SK-N-SH (cell line): ENCODE data around the gene C20orf204.

Source experiments
- FOXJ3 ChIP-seq: sonication (generic); formaldehyde crosslinking; IDR thresholded peaks from 2 replicates; pipeline ENCODE4 v1.5.1; 2020; ENCODE audit warnings: mild to moderate bottlenecking, missing genetic modification reagents
- GABPA ChIP-seq: IDR thresholded peaks from 2 replicates; pipeline ENCODE4 v1.4.0; 2012; ENCODE audit warnings: low read depth, mild to moderate bottlenecking
- TF ChIP-seq, protein P1 (sequence below): fragments of 200-600 bp; sonication (generic); IDR thresholded peaks from 2 replicates; pipeline ENCODE4 v1.6.1; 2017; ENCODE audit warnings: antibody characterized with exemption, mild to moderate bottlenecking, moderate library complexity
- TF ChIP-seq, protein P2 (sequence below): IDR thresholded peaks from 2 replicates; pipeline ENCODE4 v1.4.0; 2012; ENCODE audit warnings: low read depth, borderline replicate concordance
- TF ChIP-seq, protein P3 (sequence below): IDR thresholded peaks from 2 replicates; pipeline ENCODE4 v1.6.1; 2012; ENCODE audit warnings: mild to moderate bottlenecking, low read depth, low read length, moderate library complexity

DNA sequence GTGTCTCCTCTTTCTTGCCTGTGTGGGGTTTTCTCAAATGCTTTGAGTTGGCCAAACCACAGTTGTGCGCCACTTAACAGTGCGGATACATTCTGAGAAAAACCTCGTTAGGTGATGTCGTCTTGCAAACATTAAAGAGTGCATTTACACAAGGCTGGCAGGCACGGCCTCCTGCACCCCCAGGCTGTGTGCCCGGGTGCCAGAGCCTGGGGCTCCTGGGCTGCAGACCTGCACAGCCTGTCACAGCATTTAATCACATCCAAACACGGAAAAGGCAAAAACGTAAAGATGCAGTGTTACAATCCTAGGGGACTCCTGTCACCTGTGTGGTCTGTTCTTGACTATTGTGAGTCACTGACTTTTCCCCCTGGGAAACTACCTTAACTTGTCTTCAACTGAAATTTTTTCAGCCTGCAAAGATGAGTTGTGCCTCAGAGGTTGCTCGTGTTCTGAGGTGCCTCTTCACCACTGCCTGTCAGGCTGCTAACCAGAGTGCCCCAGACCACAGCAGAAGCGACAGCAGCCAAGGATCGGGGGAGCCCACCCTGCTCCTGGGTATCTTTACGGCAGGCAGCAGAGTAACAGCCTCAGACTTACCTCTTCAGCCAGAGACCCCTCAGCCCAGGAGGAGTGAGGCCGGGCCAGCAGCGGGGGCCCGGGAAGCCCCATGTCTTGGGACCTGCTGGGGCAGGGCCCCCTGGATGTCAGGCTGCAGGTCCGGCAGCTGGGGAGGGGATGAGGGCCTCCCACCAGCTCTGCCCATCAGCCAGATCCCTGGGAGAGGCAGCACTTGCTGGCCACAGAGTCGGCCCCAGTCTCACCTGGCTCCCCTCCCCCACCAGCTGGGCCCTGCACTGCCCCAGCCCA, 683 bp upstream of the C20orf204 start:
- TF ChIP-seq FOXJ3 (no peak), GABPA (no peak)
- TF ChIP-seq, protein P1, sequence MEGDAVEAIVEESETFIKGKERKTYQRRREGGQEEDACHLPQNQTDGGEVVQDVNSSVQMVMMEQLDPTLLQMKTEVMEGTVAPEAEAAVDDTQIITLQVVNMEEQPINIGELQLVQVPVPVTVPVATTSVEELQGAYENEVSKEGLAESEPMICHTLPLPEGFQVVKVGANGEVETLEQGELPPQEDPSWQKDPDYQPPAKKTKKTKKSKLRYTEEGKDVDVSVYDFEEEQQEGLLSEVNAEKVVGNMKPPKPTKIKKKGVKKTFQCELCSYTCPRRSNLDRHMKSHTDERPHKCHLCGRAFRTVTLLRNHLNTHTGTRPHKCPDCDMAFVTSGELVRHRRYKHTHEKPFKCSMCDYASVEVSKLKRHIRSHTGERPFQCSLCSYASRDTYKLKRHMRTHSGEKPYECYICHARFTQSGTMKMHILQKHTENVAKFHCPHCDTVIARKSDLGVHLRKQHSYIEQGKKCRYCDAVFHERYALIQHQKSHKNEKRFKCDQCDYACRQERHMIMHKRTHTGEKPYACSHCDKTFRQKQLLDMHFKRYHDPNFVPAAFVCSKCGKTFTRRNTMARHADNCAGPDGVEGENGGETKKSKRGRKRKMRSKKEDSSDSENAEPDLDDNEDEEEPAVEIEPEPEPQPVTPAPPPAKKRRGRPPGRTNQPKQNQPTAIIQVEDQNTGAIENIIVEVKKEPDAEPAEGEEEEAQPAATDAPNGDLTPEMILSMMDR: no peak
- TF ChIP-seq, protein P2, sequence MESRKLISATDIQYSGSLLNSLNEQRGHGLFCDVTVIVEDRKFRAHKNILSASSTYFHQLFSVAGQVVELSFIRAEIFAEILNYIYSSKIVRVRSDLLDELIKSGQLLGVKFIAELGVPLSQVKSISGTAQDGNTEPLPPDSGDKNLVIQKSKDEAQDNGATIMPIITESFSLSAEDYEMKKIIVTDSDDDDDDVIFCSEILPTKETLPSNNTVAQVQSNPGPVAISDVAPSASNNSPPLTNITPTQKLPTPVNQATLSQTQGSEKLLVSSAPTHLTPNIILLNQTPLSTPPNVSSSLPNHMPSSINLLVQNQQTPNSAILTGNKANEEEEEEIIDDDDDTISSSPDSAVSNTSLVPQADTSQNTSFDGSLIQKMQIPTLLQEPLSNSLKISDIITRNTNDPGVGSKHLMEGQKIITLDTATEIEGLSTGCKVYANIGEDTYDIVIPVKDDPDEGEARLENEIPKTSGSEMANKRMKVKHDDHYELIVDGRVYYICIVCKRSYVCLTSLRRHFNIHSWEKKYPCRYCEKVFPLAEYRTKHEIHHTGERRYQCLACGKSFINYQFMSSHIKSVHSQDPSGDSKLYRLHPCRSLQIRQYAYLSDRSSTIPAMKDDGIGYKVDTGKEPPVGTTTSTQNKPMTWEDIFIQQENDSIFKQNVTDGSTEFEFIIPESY: no peak
- TF ChIP-seq, protein P3, sequence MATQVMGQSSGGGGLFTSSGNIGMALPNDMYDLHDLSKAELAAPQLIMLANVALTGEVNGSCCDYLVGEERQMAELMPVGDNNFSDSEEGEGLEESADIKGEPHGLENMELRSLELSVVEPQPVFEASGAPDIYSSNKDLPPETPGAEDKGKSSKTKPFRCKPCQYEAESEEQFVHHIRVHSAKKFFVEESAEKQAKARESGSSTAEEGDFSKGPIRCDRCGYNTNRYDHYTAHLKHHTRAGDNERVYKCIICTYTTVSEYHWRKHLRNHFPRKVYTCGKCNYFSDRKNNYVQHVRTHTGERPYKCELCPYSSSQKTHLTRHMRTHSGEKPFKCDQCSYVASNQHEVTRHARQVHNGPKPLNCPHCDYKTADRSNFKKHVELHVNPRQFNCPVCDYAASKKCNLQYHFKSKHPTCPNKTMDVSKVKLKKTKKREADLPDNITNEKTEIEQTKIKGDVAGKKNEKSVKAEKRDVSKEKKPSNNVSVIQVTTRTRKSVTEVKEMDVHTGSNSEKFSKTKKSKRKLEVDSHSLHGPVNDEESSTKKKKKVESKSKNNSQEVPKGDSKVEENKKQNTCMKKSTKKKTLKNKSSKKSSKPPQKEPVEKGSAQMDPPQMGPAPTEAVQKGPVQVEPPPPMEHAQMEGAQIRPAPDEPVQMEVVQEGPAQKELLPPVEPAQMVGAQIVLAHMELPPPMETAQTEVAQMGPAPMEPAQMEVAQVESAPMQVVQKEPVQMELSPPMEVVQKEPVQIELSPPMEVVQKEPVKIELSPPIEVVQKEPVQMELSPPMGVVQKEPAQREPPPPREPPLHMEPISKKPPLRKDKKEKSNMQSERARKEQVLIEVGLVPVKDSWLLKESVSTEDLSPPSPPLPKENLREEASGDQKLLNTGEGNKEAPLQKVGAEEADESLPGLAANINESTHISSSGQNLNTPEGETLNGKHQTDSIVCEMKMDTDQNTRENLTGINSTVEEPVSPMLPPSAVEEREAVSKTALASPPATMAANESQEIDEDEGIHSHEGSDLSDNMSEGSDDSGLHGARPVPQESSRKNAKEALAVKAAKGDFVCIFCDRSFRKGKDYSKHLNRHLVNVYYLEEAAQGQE: no peak
